Activated T-helper 1 cell treated with Interleukin-2 at 50 U/mL for 16 hours (primary cell): Measurements from ENCODE around the gene CSNK2A1.

Source experiments
- DNase-seq: peaks from one replicate; pipeline ENCODE4 v3.0.0-alpha.2; 2020; ENCODE audit warnings: low read depth

CSNK2A1 gene

GRCh38 chr20:430091-430999 lies 113.2 kb downstream of the CSNK2A1 start:
- DNase-seq: no peak

- no peak for DNase-seq
Observed at GRCh38 chr20:428658-429200, 114.9 kb downstream of the CSNK2A1 start.

GRCh38 chr20:427849-428657 lies 115.5 kb downstream of the CSNK2A1 start:
- no peak for DNase-seq

- DNase-seq: no peak
Observed at GRCh38 chr20:427401-427800, 116.2 kb downstream of the CSNK2A1 start.

GRCh38 chr20:426566-426965 lies 117.0 kb downstream of the CSNK2A1 start:
- DNase-seq: no peak
